GM12874 (cell line): ENCODE data around the gene SUOX.

Experiments used
- TF ChIP-seq, protein P1 (sequence below): IDR thresholded peaks from 2 replicates; pipeline ENCODE4 v1.5.1; 2011; ENCODE audit warnings: low read depth, mild to moderate bottlenecking, control low read depth, low read length, moderate library complexity; ENCODE audit not compliant: insufficient read depth

The SUOX gene

DNA sequence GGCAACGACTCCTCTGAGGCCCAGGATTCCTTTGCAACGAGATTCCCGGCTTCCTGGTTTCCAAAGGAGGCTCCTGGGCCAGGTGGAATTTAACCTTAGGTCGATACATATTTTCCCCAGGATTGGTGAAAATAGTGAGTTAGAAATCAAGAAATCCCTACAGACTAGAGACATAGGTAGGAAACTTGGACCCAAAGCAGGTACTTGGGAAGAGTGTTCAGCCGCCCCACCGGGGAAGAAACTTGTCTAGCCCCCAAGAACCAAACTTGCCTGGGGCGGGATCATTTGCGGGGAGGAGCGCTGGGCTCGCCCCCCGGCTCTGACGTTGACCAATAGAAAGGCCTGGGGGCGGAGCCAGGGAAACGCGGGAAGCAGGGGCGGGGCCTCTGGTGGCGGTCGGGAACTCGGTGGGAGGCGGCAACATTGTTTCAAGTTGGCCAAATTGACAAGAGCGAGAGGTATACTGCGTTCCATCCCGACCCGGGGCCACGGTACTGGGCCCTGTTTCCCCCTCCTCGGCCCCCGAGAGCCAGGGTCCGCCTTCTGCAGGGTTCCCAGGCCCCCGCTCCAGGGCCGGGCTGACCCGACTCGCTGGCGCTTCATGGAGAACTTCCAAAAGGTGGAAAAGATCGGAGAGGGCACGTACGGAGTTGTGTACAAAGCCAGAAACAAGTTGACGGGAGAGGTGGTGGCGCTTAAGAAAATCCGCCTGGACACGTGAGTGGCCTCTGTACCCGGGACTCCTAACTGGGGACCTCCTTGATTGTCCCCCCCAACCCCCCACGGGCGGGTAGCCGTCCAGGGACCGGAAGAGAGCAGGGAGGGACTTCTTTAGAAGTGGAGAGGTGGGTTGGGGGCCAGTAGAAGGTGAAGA lies 30.4 kb upstream of the SUOX start, which contains the start of gene CDK2:
TSS of gene CDK2 (plus strand) at position 423 of the 874 bp plus-strand sequence. CDS start at position 602, 179 bp downstream.
- TF ChIP-seq, protein P1, sequence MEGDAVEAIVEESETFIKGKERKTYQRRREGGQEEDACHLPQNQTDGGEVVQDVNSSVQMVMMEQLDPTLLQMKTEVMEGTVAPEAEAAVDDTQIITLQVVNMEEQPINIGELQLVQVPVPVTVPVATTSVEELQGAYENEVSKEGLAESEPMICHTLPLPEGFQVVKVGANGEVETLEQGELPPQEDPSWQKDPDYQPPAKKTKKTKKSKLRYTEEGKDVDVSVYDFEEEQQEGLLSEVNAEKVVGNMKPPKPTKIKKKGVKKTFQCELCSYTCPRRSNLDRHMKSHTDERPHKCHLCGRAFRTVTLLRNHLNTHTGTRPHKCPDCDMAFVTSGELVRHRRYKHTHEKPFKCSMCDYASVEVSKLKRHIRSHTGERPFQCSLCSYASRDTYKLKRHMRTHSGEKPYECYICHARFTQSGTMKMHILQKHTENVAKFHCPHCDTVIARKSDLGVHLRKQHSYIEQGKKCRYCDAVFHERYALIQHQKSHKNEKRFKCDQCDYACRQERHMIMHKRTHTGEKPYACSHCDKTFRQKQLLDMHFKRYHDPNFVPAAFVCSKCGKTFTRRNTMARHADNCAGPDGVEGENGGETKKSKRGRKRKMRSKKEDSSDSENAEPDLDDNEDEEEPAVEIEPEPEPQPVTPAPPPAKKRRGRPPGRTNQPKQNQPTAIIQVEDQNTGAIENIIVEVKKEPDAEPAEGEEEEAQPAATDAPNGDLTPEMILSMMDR: no peak

DNA sequence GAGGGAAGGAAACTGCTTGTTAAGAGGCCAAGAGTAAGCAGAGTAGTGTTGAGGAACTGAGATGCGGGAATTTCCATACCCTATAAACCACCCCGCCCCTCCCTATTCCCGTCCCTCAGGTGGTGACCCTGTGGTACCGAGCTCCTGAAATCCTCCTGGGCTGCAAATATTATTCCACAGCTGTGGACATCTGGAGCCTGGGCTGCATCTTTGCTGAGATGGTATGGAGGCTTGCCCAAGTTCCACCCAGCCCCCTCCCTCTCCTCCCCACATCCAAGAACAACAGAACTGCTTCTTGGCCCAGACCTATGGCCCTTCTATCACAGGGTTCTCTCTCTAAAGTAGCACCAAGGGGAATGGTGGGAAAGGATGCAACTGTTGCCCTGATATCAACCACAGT lies 27.7 kb upstream of the SUOX start:
- TF ChIP-seq, protein P1: no peak

- TF ChIP-seq, protein P1: no peak
Observed at GRCh38 chr12:55970775-55971174, 26.3 kb upstream of the SUOX start.

DNA sequence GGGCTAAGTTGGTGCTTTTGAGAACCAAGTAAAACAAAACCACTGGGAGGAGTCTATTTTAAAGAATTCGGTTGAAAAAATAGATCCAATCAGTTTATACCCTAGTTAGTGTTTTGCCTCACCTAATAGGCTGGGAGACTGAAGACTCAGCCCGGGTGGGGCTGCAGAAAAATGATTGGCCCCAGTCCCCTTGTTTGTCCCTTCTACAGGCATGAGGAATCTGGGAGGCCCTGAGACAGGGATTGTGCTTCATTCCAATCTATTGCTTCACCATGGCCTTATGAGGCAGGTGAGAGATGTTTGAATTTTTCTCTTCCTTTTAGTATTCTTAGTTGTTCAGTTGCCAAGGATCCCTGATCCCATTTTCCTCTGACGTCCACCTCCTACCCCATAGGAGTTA lies 25.0 kb upstream of the SUOX start:
- TF ChIP-seq, protein P1: no peak

DNA sequence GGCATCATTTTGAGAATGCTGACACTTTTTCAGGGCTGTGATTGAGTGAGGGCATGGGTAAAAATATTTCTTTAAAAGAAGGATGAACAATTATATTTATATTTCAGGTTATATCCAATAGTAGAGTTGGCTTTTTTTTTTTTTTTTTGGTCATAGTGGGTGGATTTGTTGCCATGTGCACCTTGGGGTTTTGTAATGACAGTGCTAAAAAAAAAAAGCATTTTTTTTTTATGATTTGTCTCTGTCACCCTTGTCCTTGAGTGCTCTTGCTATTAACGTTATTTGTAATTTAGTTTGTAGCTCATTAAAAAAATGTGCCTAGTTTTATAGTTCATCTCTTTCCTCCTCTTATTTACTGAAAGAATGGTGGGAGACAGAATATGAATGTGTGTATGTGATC lies 24.6 kb upstream of the SUOX start:
- TF ChIP-seq, protein P1: no peak

- TF ChIP-seq, protein P1: no peak
Observed at GRCh38 chr12:55972911-55973598, 24.0 kb upstream of the SUOX start.

DNA sequence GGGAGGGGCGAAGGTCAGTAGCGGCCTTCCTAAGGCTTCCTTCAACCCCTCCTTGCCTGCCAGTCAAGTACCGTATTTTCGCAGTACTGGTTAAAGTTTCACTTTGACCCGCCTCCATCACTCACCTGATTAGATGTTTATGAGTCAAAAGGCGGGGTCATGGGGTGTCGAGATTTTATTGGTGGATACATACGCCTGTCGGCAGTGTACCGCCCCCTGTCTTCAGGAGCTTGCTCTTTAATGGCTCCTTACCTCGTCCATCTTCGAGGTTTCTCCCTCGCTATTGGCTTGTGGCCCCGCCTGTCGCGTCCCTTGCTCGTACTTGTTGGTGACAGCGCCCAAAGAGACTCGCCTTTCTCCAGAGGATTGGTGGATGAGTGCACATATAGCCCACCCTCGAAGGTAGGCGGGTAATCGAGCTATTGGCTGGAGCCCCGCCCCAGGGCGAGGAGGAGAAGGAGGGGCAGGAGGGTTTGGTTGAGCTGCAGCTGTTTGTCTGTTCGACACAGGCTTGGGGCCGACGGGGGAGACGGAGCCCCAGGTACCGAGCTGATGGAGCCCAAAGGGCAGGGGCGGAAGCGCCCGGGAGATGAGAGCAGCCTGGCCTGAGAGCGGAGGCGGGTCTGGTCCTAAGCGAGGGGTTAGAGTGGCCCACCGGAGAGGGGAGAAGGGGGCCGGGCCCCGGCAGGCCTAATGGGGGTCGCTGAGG lies 23.3 kb upstream of the SUOX start, which contains the start of gene RAB5B:
TSS of gene RAB5B (plus strand) at position 480 of the 709 bp plus-strand sequence. CDS start 12,883 bp downstream, outside the sequence.
- TF ChIP-seq, protein P1: no peak
